ENCODE data around the gene ACTL6A.

The ACTL6A gene

GRCh38 chr3:179580992-179581391 is 18.3 kb downstream of the ACTL6A start:
- DNase-seq (ENCODE audit: low read depth) = no peak
- H3K4me3 ChIP-seq (ENCODE audit: low read depth, low read length) = no peak overlapping the region

- no peak overlapping the region for H3K4me3 ChIP-seq (ENCODE audit: low read depth, low read length)
- DNase-seq (ENCODE audit: low read depth) = no peak
These were observed 26.4 kb downstream of the ACTL6A start for GRCh38 chr3:179589143-179589542.

- no peak overlapping the region for H3K4me3 ChIP-seq (ENCODE audit: low read depth, low read length)
- no peak for DNase-seq (ENCODE audit: low read depth)
These were observed 27.9 kb downstream of the ACTL6A start for GRCh38 chr3:179590669-179591068.

- H3K4me3 ChIP-seq (ENCODE audit: low read depth, low read length) = no peak overlapping the region
- no peak for DNase-seq (ENCODE audit: low read depth)
These were observed 28.6 kb downstream of the ACTL6A start for GRCh38 chr3:179591313-179591712.

GRCh38 chr3:179599531-179599930 is 36.8 kb downstream of the ACTL6A start:
- DNase-seq (ENCODE audit: low read depth) = no peak
- H3K4me3 ChIP-seq (ENCODE audit: low read depth, low read length) = no peak overlapping the region

GRCh38 chr3:179603321-179603720 is 40.6 kb downstream of the ACTL6A start:
- no peak for DNase-seq (ENCODE audit: low read depth)
- peak overlapping the region; percentile 96 for H3K4me3 ChIP-seq (ENCODE audit: low read depth, low read length)

- DNase-seq (ENCODE audit: low read depth) = no peak
- H3K4me3 ChIP-seq (ENCODE audit: low read depth, low read length) = peak overlapping the region; percentile 96
These were observed 41.1 kb downstream of the ACTL6A start for GRCh38 chr3:179603831-179604230.

GRCh38 chr3:179604321-179605078 is 41.8 kb downstream of the ACTL6A start, which contains the start of the genes MRPL47 and NDUFB5:
TSS of gene MRPL47 (minus strand) at chr3:179604638. CDS start at chr3:179604624, 14 bp downstream.
TSS of gene NDUFB5 (plus strand) at chr3:179604794. CDS start at chr3:179604816, 22 bp downstream.
- peak within 1 kb of the TSS; percentile 96 for H3K4me3 ChIP-seq (ENCODE audit: low read depth, low read length)
- peak; percentile 85 for DNase-seq (ENCODE audit: low read depth)

- DNase-seq (ENCODE audit: low read depth) = no peak
- no peak overlapping the region for H3K4me3 ChIP-seq (ENCODE audit: low read depth, low read length)
These were observed 43.9 kb downstream of the ACTL6A start for GRCh38 chr3:179606534-179607085.

- H3K4me3 ChIP-seq (ENCODE audit: low read depth, low read length) = no peak overlapping the region
- no peak for DNase-seq (ENCODE audit: low read depth)
These were observed 46.4 kb downstream of the ACTL6A start for GRCh38 chr3:179608931-179609720.

GRCh38 chr3:179610066-179610465 is 47.3 kb downstream of the ACTL6A start:
- DNase-seq (ENCODE audit: low read depth) = no peak
- no peak overlapping the region for H3K4me3 ChIP-seq (ENCODE audit: low read depth, low read length)

- no peak for DNase-seq (ENCODE audit: low read depth)
- no peak overlapping the region for H3K4me3 ChIP-seq (ENCODE audit: low read depth, low read length)
These were observed 51.1 kb downstream of the ACTL6A start for GRCh38 chr3:179613807-179614206.

- no peak overlapping the region for H3K4me3 ChIP-seq (ENCODE audit: low read depth, low read length)
- DNase-seq (ENCODE audit: low read depth) = no peak
These were observed 52.9 kb downstream of the ACTL6A start for GRCh38 chr3:179615458-179616173.

- DNase-seq (ENCODE audit: low read depth) = no peak
- no peak overlapping the region for H3K4me3 ChIP-seq (ENCODE audit: low read depth, low read length)
These were observed 59.3 kb downstream of the ACTL6A start for GRCh38 chr3:179622023-179622422.

- no peak for DNase-seq (ENCODE audit: low read depth)
These were observed 61.7 kb downstream of the ACTL6A start for GRCh38 chr3:179624451-179624850.

GRCh38 chr3:179630753-179631451 is 68.2 kb downstream of the ACTL6A start:
- DNase-seq (ENCODE audit: low read depth) = no peak

More at GRCh38 chr3:179624451-179624850, 61.7 kb downstream of the ACTL6A start:
- H3K4me3 ChIP-seq (ENCODE audit: low read depth, low read length) = no peak overlapping the region

More at GRCh38 chr3:179630753-179631451, 68.2 kb downstream of the ACTL6A start:
- H3K4me3 ChIP-seq (ENCODE audit: low read depth, low read length) = no peak overlapping the region
